Heart left ventricle (tissue), 13 donors: ENCODE data around the gene RGMA.

Experiments
- CTCF ChIP-seq, 12 donors: fragments of 200-600 bp; sonication (generic) in 4 of 12; IDR thresholded peaks; one replicate each; pipeline versions ENCODE4 v1.5.0 to v1.8.0; 2018 to 2022; ENCODE audit warnings: antibody characterized with exemption in 12 of 12, mild to moderate bottlenecking in 5 of 12
- POLR2A ChIP-seq, 2 donors: fragments of 450-650 bp; IDR thresholded peaks; one replicate each; pipeline ENCODE4 v1.6.1; 2017; ENCODE audit warnings: antibody characterized with exemption in 2 of 2, mild to moderate bottlenecking in 2 of 2, moderate library complexity in 2 of 2
- donor health status: ischemic (EF 13 %, LVEDD 7.1; RV severe dilation, severe dysfunction).
- donor health status: DM: no; HTN: yes; CAD: no.
- donor health status: DM: no; HTN: no; CAD: no.
- donor health status: ischemic (EF 25% LVEDD 6.9; RV normal size, moderate dysfunction).
- donor health status: ischemic (EF 25% LVEDD 5.7; RV mildly dilated, moderate dysfunction).
- donor health status: ischemic (EF 35%, LVEDD 5.7; RV mildly dilated, moderate dysfunction).
- donor health status: nonischemic (EF 11% LVEDD 7.7; RV severe dilation, severe dysfunction).
- donor health status: DM: yes; HTN: yes; CAD: no.
- donor health status: PGD.
- donor health status: ischemic (EF 29% LVEDD 5.4; RV normal size, mild dysfunction).
- donor health status: nonischemic (EF 23%, LVEDD 6.1; RV moderate dilation, normal function).

GRCh38 chr15:93121973-93122910 lies 33.2 kb upstream of the RGMA start:
- TF ChIP-seq CTCF (IDR thresholded peaks at IDR 0.05) = no peak
- TF ChIP-seq POLR2A (IDR thresholded peaks at IDR 0.05) = no peak
